ENCODE measurements around the gene PEX12. TPM values are rescaled to one million over a fixed set of nuclear protein-coding genes. Genes with fewer than 3 reads are reported as not detected.

Gene PEX12
- total and polyA plus RNA-seq, 9 of the 15 experiments (the other 6 are each of a cell fraction or from before 2014, with no cell fraction given): 4.0 to 12.4 (median 6.4) TPM

GRCh38 chr17:35560703-35561102 lies 17.7 kb downstream of the PEX12 start, which contains the start of gene SLFN14 (continued):
- TF ChIP-seq JUNB (CRISPR knock-in tag; conservative IDR thresholded peaks at IDR 0.05): no peak
- TF ChIP-seq SRSF9 (IDR thresholded peaks at IDR 0.05; ENCODE audit: borderline replicate concordance, low read depth, low read length): no peak
- peak; percentile 96 for TF ChIP-seq SOX6 (IDR thresholded peaks at IDR 0.05)
- TF ChIP-seq PPARD (CRISPR knock-in tag; IDR thresholded peaks at IDR 0.05): no peak
- no peak; the same call in 1 of the 2 replicates for TF ChIP-seq ZEB2 (IDR thresholded peaks at IDR 0.05)
- peak; percentile 90 to 93 for TF ChIP-seq KDM1A (IDR thresholded peaks at IDR 0.05)
- peak; percentile 62; the same call in 1 of the 2 replicates for TF ChIP-seq MAFF (IDR thresholded peaks at IDR 0.05; ENCODE audit: low read length)
- peak; percentile 100 for TF ChIP-seq TAL1 (IDR thresholded peaks at IDR 0.05)
- TF ChIP-seq MAZ (CRISPR knock-in tag; conservative IDR thresholded peaks at IDR 0.05 in 1 of 2, IDR thresholded peaks at IDR 0.05 in 1 of 2): 0 out of 4 replicates have a peak, but pooled peaks of 1 of the 2 experiments have one; percentile 35
- TF ChIP-seq RNF2 (IDR thresholded peaks at IDR 0.05): peak; percentile 96
- TF ChIP-seq DNMT1 (IDR thresholded peaks at IDR 0.05): no peak
- no peak for TF ChIP-seq ZNF263 (CRISPR knock-in tag; IDR thresholded peaks at IDR 0.05; ENCODE audit: borderline replicate concordance)
- no peak for TF ChIP-seq CHD4 (IDR thresholded peaks at IDR 0.05; ENCODE audit: insufficient read depth, insufficient replicate concordance, low read depth, low read length, poor library complexity, severe bottlenecking)
- no peak for TF ChIP-seq SFPQ (IDR thresholded peaks at IDR 0.05; ENCODE audit: low read depth, low read length)
- TF ChIP-seq PCBP2 (IDR thresholded peaks at IDR 0.05; ENCODE audit: low read depth, low read length, poor library complexity, severe bottlenecking): no peak
- peak; percentile 63; the same call in 1 of the 2 replicates for TF ChIP-seq CTBP1 (IDR thresholded peaks at IDR 0.05; ENCODE audit: borderline replicate concordance)
- no peak for TF ChIP-seq CBX1 (IDR thresholded peaks at IDR 0.05; ENCODE audit: low read depth)
- TF ChIP-seq ZNF592 (IDR thresholded peaks at IDR 0.05): 0 out of 2 replicates have a peak, but pooled peaks have one; percentile 43
- TF ChIP-seq L3MBTL2 (IDR thresholded peaks at IDR 0.05): 0 out of 2 replicates have a peak, but pooled peaks have one; percentile 46
- TF ChIP-seq PATZ1 (CRISPR knock-in tag; IDR thresholded peaks at IDR 0.05; ENCODE audit: borderline replicate concordance): no peak

Data from K562 (cell line).